Aorta (tissue), 5 donors: ENCODE data around the gene TNS1. TPM values are rescaled to one million over a fixed set of nuclear protein-coding genes. Genes with fewer than 3 reads are reported as not detected.

Experiments
- ATAC-seq: fragments of 200-7000 bp; cut with Tn5 transposase; one replicate; pipeline ENCODE4 v1.9.1; 2022; ENCODE audit warnings: moderate library complexity; ENCODE audit not compliant: low FRiP score
- DNase-seq, 2 donors: peaks; one replicate each; pipeline ENCODE4 v3.0.0-alpha.2; 2020
- H3K27ac ChIP-seq, 2 donors: one replicate each; pipeline ENCODE4 v1.5.1; 2013; ENCODE audit warnings: low read length in 2 of 2, mild to moderate bottlenecking in 2 of 2, moderate library complexity in 2 of 2, control low read depth in 1 of 2, inconsistent platforms in 1 of 2, low read depth in 1 of 2
- H3K27me3 ChIP-seq, 2 donors: one replicate each; pipeline ENCODE4 v1.6.1; 2013; ENCODE audit warnings: control low read depth in 1 of 2, low read length in 1 of 2, mild to moderate bottlenecking in 1 of 2, moderate library complexity in 1 of 2; ENCODE audit not compliant: insufficient read depth in 2 of 2, control insufficient read depth in 1 of 2
- H3K36me3 ChIP-seq, 2 donors: one replicate each; pipeline ENCODE4 v1.6.1; 2013; ENCODE audit warnings: control low read depth in 1 of 2, low read length in 1 of 2, mild to moderate bottlenecking in 1 of 2; ENCODE audit not compliant: insufficient read depth in 2 of 2, control insufficient read depth in 1 of 2
- H3K4me1 ChIP-seq, 2 donors: one replicate each; pipeline ENCODE4 v1.6.1; 2013; ENCODE audit warnings: low read length in 2 of 2, control low read depth in 1 of 2, mild to moderate bottlenecking in 1 of 2, moderate library complexity in 1 of 2; ENCODE audit not compliant: insufficient read depth in 2 of 2, control insufficient read depth in 1 of 2
- H3K4me3 ChIP-seq, 2 donors: one replicate each; pipeline ENCODE4 v1.5.1; 2013; ENCODE audit warnings: low read length in 2 of 2, control low read depth in 1 of 2, mild to moderate bottlenecking in 1 of 2
- H3K9me3 ChIP-seq: one replicate; pipeline ENCODE4 v1.6.1; 2013; ENCODE audit warnings: mild to moderate bottlenecking, low read length; ENCODE audit not compliant: control insufficient read depth
- WGBS, 2 donors: extraction: QIAGEN DNeasy Blood & Tissue Kit; methylation state at CpG; one replicate each; pipeline ENCODE4 v1.1.7; 2013; 5-methylcytosine and 5-hydroxymethylcytosine counted together
- intact Hi-C, 2 donors: fragments of 100-400 bp; cut with DNase I; formaldehyde crosslinking; loops; one replicate each; pipeline versions ENCODE4 v1.14.2 to v1.15.0; 2022
- polyA plus RNA-seq, 2 donors: library from polyadenylated mRNA; stranded (reverse); fragments of 200-250 nt; gene quantifications; one replicate each; pipeline ENCODE4 v1.2.3, GENCODE V29; 2013
- total RNA-seq, 2 donors: library from RNA; stranded (reverse); fragmentation: NEBNext Ultra II Directional; extraction: Animal tissue kit (Norgen Biotek cat#: 25700); gene quantifications; one replicate each; pipeline ENCODE4 v1.2.1, GENCODE V29; 2021
- donor health status: healthy with polysubstance abuse.
- donor health status: Bipolar disorder and iron deficiency.
- donor health status: DM: no; HTN: no; CAD: no.
- donor health status: DM: no; HTN: no; CAD: no.
- donor health status: DM: yes; HTN: yes; CAD: no.

Gene TNS1
- total and polyA plus RNA-seq, 4 donors: 303 to 1,949 (median 930) TPM

GRCh38 chr2:217970206-217970605 is 32.6 kb downstream of the TNS1 start:
- Histone ChIP-seq H3K36me3 (no peaks in the 10 kb centered on the region), H3K4me1 (no peaks in the 10 kb centered on the region)

GRCh38 chr2:217969588-217969987 is 33.2 kb downstream of the TNS1 start:
- Histone ChIP-seq H3K9me3 (no peaks in the 10 kb centered on the region), H3K27ac (no peak overlapping the region), H3K4me1 (no peaks in the 10 kb centered on the region), H3K36me3 (no peaks in the 10 kb centered on the region), H3K4me3 (no peak overlapping the region), H3K27me3 (no peaks in the 10 kb centered on the region)
- WGBS, 2 donors: 96 to 98% methylated on average over 1 of the region's 1 CpG
- ATAC-seq (no peak), DNase-seq (no peak)
- intact Hi-C loops: no loop called here

More at GRCh38 chr2:217970206-217970605, 32.6 kb downstream of the TNS1 start:
- H3K4me3 ChIP-seq: no peak overlapping the region
- DNase-seq (no peak), ATAC-seq (no peak)
- no peak overlapping the region for H3K27ac ChIP-seq
- H3K9me3 ChIP-seq: no peaks in the 10 kb centered on the region
- intact Hi-C loops: no loop called here
- no peaks in the 10 kb centered on the region for H3K27me3 ChIP-seq

GRCh38 chr2:217968023-217968422 is 34.8 kb downstream of the TNS1 start:
- H3K4me3 ChIP-seq: no peak overlapping the region
- no peaks in the 10 kb centered on the region for H3K9me3 ChIP-seq
- no peaks in the 10 kb centered on the region for H3K4me1 ChIP-seq
- no peak overlapping the region for H3K27ac ChIP-seq
- H3K27me3 ChIP-seq: no peaks in the 10 kb centered on the region
- no peaks in the 10 kb centered on the region for H3K36me3 ChIP-seq
- no peak for DNase-seq
- no peak for ATAC-seq
- 27 to 33% methylated on average over 1 of the region's 1 CpG for WGBS, 2 donors
- intact Hi-C loops: no loop called here

GRCh38 chr2:217966423-217967070 is 36.2 kb downstream of the TNS1 start:
- intact Hi-C loops: no loop called here
- no peaks in the 10 kb centered on the region for H3K36me3 ChIP-seq
- no peaks in the 10 kb centered on the region for H3K9me3 ChIP-seq
- ATAC-seq (peak; percentile 3), DNase-seq (peak in 1 of 2 donors; percentile 45)
- no peak overlapping the region for H3K4me3 ChIP-seq
- no peaks in the 10 kb centered on the region for H3K4me1 ChIP-seq
- 46 to 53% methylated on average over 10 of the region's 10 CpGs for WGBS, 2 donors
- H3K27me3 ChIP-seq: no peaks in the 10 kb centered on the region
- peak overlapping the region in 1 of 2 donors; percentile 65 for H3K27ac ChIP-seq

GRCh38 chr2:217964275-217965161 is 38.3 kb downstream of the TNS1 start:
- Histone ChIP-seq H3K9me3 (no peaks in the 10 kb centered on the region), H3K27me3 (no peaks in the 10 kb centered on the region), H3K36me3 (no peaks in the 10 kb centered on the region), H3K4me3 (no peak overlapping the region), H3K27ac (peak overlapping the region in 1 of 2 donors; percentile 9), H3K4me1 (peaks cover 0 to 2% of the 10 kb centered on the region in 2 donors)
- intact Hi-C loops: no loop called here
- peak in 1 of 2 donors; percentile 64 for DNase-seq
- no peak for ATAC-seq
- WGBS, 2 donors: 59 to 60% methylated on average over 21 of the region's 21 CpGs

- H3K4me3 ChIP-seq: no peak overlapping the region
- no peak for ATAC-seq
- WGBS, 2 donors: 34 to 47% methylated on average over 4 of the region's 4 CpGs
Observed at GRCh38 chr2:217960351-217960750, 42.4 kb downstream of the TNS1 start.

GRCh38 chr2:217959723-217960122 is 43.1 kb downstream of the TNS1 start:
- DNase-seq (peak in 1 of 2 donors; percentile 83), ATAC-seq (no peak)
- intact Hi-C loops: no loop called here
- no peaks in the 10 kb centered on the region for H3K27me3 ChIP-seq
- H3K4me3 ChIP-seq: no peak overlapping the region
- peaks cover 0 to 2% of the 10 kb centered on the region in 2 donors for H3K4me1 ChIP-seq
- no peaks in the 10 kb centered on the region for H3K36me3 ChIP-seq
- H3K9me3 ChIP-seq: no peaks in the 10 kb centered on the region
- WGBS, 2 donors: 6 to 18% methylated on average over 8 of the region's 8 CpGs
- H3K27ac ChIP-seq: peak overlapping the region in 1 of 2 donors; percentile 9

More at GRCh38 chr2:217960351-217960750, 42.4 kb downstream of the TNS1 start:
- intact Hi-C loops: no loop called here
- peak in 1 of 2 donors; percentile 64 for DNase-seq
- no peaks in the 10 kb centered on the region for H3K9me3 ChIP-seq
- peak overlapping the region; percentile 4 to 20 for H3K27ac ChIP-seq
- no peaks in the 10 kb centered on the region for H3K27me3 ChIP-seq
- no peaks in the 10 kb centered on the region for H3K36me3 ChIP-seq
- peaks cover 0 to 2% of the 10 kb centered on the region in 2 donors for H3K4me1 ChIP-seq

- ATAC-seq (no peak), DNase-seq (no peak)
- intact Hi-C loops: no loop called here
- H3K4me1 ChIP-seq: peaks cover 2 to 4% of the 10 kb centered on the region in 2 donors
- H3K4me3 ChIP-seq: no peak overlapping the region
- H3K9me3 ChIP-seq: no peaks in the 10 kb centered on the region
- H3K36me3 ChIP-seq: no peaks in the 10 kb centered on the region
- H3K27me3 ChIP-seq: no peaks in the 10 kb centered on the region
- WGBS, 2 donors: 100% methylated on average over 3 of the region's 3 CpGs
- no peak overlapping the region for H3K27ac ChIP-seq
Observed at GRCh38 chr2:217958884-217959225, 43.9 kb downstream of the TNS1 start.
